T-helper 1 cell treated with Interleukin-12 subunit alpha and Interleukin-12 subunit beta and Interleukin-4 antibody, amounts not matched to agents 30 ng/mL and 1 ng/mL, for 36 hours (primary cell): ENCODE results near the gene RPL28. TPM values are rescaled to one million over a fixed set of nuclear protein-coding genes. Genes with fewer than 3 reads are reported as not detected.

ENCODE experiments used
- intact Hi-C: fragments of 100-400 bp; cut with micrococcal nuclease; formaldehyde crosslinking; loops from one replicate; pipeline ENCODE4 v1.15.1; 2024
- total RNA-seq: library from RNA; stranded (reverse); gene quantifications from 2 replicates; pipeline ENCODE4 v1.2.3, GENCODE V29; 2022

The RPL28 gene
- total RNA-seq = 2,242 and 2,308 TPM in 2 replicates

DNA sequence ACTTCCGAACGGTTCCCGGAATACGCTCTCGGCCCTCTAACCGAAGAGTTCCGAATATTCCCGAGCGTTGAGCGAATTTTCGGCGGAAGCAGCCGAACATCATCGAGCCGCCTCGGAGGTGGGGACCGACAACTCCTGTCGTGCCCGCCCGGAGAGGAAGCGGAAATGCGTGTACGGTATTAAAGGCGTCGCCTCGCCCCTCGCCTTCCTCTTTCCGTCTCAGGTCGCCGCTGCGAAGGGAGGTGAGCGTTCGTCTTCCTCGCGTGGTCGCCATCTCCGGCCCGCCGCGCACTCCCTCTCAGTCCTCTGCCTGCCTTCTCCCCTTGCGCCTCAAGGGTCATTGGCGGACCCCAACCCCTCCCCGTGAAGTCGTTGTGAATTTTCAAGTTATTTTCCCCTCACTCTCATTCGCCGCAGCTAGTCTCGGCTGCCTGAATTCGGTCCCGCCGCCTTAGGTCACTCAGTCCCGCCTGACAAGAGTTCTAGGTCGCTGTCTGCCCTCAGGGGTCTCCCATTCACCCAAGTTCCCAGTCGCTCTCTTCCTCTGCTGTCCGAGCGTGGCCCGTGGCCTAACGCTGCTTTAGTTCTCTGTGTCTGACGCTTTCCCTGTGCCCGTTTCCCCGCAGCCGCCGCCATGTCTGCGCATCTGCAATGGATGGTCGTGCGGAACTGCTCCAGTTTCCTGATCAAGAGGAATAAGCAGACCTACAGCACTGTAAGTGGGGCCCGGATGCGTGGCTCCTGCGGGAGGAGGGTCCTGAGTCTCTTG lies at the start of gene RPL28:
Gene RPL28, plus strand, starts transcription at position 209 of the 769 bp plus-strand sequence. Its CDS starts 426 bp downstream, at position 635.
- intact Hi-C loops = loop anchor here (1.0 to 10.0 kb wide), 16 partner anchors 22 to 921 kb away; partner anchors contain the start of genes COX6B2, FIZ1, HSPBP1 and ISOC2

DNA sequence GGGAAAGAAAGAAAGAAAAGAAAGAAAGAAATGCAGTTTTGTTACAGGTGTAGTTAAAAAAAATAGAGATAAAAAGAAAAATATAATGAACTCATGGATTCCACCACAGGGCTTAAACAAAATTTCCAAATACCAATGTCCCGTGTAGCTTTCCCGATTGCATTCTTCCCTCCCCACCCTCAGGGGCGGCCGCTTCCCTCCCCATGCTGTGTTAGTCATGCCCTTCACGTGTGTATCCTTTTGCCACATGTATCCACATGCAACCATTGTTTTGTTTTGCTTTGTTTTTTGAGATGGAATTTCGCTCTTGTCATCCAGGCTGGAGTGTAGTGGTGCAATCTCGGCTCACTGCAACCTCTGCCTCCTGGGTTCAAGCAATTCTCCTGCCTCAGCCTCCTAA lies 49.6 kb upstream of the RPL28 start:
- intact Hi-C loops = no loop called here

DNA sequence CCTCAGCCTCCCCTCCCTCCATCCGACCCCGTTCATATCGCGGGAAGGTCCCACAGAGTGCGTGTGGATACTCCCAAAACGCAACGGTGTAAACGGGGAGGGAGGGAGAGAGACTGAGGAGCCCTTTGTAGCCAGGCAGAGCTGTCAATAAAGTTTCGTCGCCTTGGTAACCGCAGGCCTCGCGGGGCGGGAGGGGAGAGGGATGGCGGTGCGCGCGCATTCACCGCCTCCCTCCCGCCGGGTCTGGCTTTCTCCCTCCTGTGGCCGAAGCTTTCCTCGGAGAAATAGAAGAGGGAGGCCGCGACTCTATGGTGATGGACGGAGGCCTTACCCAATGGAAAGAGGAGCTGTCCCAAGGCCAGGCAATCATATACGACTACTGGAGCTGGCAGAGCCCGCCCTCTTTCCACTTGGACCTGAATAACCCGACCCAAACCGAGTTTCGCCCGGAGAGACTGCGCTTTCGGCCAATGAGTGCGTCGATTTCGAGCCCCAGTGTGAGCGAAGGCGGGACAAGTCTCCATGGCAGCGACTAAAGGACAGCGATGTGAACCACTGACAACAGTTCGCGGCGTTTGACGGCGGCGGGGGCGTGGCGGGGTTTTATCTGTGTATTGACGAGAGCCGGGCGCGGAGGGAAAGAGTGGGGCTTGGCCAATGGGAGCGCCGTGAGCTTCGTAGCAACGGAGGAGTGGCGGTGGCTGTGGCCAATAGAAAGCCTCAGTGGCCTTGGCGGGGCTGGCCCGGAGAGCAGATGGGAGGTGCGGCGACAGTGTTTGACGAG lies 46.4 kb upstream of the RPL28 start, which contains the start of gene KMT5C:
Gene KMT5C, plus strand, starts transcription at position 772 of the 784 bp plus-strand sequence. CDS start 2,061 bp downstream, outside the sequence.
- intact Hi-C loops = loop anchor here (1.0 to 2.0 kb wide), 19 partner anchors 15 to 1202 kb away; partner anchors contain the start of genes CNOT3, COX6B2, FIZ1 and HSPBP1

DNA sequence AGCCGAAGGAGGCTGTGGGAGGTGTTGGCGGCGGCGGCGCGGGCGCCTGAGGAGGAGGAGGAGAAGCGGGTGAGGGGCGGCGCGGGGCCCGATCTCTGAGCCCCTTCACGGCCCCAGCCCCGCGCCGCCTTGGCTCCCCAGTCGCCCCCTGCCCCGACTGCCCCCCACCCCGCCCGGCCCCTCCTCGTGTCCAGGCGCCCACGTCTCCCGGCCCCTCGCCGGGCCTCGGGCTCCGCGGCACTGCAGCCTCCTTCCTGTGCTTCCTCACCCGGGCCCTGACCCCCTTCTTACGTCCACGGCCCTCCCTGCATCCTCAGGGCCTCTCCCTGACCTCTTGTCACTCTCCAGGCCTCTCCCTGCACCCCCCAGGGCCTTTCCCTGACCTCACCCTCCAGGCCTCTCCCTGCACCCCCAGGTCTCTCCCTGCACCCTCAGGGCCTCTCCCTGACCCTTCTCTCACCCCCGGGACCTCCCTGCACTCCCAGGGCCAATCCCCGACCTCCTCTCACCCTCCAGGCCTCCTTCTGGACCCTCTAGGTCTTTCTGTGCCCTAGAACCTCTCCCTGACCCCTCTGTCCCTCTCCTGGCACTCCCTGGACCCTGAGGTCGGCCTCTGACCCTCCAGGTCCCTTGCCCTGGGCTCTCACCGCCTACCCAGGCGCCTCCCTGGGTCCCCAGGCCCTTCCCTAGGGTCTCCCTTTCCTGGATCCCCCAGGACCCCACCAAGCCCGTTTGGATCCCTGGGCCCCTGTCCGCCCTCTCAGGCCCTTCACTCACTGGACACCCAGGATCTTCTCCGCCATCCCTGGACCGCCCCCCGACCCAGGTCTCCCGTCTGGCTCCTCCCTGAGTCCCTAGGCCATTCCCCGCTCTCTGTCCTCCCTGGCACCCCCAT lies 45.6 kb upstream of the RPL28 start:
- intact Hi-C loops = loop anchor here (1.0 to 2.0 kb wide), 19 partner anchors 14 to 1203 kb away; partner anchors contain the start of genes CNOT3, COX6B2, FIZ1 and HSPBP1

DNA sequence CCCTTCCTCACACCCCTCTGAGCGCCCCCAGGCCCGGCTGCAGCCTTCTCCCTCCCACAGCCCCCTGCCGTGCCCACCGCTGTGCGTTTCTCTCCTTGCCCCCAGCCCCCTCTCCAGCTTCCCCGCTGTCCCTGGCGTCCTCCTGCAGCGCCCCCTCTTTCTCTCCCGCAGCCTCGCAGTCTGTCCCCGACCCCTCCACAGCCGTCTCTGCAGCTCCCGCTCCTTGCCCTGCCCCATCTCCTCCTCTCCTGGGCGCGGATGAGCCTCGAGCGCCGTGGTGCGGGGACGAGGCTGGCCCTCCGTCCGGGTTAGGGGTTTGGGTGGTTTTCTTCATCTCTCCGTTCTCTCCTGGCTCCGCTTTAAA lies 45.0 kb upstream of the RPL28 start:
- intact Hi-C loops = no loop called here

DNA sequence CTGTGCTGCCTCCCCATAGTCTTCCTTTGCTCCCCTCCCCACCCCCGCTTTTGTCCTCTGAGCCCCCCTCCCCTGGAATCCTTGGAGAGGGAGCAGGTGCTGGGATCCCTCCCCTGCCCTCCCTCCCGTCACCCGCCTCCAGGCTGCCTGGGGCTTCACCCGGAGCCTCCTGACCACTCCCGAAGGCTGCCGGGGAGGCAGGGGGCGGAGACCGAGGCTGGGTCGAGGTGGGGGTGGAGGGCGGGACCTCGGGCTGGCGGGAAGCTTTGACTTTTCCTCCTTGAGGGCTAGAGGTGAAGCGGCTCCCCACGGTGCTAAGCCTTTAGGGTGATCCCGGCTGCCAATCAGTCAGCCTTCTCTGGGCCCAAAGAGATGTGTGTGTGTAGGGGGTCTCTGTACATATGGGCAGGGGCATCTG lies 44.6 kb upstream of the RPL28 start:
- intact Hi-C loops = no loop called here

DNA sequence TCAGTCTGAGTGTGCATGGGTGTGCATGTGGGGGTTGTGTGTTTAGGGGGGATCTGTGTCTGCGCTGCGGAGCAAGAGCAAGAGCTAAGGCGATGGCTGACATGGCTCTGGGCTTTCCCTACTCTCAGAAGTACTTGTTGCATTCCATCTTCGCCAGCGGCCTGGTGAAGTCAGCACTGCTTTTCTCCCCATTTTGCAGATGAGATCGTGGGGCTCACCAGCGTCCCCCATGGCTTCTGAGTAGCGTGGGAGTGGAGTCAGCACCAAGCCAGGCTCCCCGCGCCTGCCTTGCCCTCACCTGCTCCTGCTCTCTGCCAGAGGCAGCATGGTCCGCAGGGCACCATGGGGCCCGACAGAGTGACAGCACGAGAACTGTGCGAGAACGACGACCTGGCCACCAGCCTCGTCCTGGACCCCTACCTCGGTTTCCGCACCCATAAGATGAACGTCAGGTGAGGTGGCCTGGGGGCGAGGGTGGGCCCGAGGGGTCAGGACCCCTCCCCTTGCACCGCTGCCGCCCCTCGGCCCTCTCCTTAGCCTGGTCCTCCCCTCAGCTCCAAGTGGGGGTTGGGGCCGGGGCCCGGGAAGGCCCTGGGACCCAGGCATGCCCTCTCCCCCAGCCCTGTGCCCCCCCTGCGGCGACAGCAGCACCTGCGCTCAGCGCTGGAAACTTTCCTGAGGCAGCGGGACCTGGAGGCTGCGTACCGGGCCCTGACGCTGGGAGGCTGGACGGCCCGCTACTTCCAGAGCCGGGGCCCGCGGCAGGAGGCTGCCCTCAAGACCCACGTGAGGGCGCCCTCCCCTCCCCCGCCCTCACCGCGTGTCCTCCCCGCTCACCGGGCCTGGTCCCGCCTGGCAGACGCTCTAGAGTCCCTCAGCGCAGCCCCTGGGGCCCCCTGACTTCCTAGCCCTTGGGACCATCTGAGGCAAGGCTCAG lies 43.9 kb upstream of the RPL28 start:
- intact Hi-C loops = no loop called here

DNA sequence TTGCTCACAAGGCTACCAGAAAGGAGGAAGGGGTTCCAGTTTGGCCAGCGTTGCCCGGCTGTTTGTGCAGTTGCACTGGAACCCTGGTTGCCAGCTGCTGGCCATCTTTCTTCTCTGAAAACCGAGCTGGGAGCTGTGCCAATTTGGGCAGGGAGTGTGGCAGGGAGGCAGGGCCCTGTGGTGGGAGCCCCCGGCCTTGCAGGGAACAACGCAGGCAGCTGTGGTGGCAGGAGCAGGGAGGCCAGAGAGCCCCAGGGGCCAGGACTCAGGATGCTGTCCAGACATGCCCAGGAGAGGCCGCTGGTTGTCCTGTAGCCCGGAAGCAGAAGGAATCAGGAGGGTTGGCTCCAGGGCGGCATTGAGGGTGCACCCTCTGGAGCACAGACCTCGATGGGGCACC lies 41.3 kb upstream of the RPL28 start:
- intact Hi-C loops = no loop called here

DNA sequence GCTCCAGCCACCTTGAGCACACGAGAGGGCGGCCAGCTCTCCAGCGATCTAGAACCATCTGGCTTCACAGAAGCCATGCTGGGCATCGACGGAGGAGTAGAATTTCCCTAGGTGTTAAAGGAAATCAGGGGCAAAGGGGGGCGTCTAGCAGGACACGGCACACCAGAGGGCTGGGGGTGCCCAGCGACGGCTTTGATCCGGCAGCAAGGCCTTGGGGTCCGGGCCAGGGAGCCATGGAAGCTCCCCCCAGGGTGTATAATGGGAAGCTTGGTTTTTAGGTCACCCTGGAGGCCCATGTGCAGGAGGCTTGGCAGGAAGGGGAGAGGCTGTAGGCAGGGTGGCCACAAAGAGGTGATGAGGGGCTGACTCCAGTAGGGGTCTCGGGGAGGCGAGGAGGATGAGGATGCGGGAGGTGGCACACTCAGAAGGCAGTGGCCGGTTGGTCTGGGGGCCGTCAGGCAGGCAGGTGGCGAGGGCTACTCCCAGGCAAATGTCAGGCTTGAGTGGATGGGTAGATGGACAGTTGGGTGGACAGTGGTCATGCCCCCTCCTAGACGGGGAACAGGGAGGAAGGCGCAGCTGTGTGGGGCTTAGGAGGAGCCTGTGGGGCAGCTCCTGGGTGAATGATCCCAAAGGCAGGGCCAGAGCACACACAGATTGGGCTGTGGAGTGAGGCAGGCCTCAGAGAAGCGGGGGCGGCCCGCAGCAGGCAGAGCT lies 40.5 kb upstream of the RPL28 start:
- intact Hi-C loops = no loop called here

DNA sequence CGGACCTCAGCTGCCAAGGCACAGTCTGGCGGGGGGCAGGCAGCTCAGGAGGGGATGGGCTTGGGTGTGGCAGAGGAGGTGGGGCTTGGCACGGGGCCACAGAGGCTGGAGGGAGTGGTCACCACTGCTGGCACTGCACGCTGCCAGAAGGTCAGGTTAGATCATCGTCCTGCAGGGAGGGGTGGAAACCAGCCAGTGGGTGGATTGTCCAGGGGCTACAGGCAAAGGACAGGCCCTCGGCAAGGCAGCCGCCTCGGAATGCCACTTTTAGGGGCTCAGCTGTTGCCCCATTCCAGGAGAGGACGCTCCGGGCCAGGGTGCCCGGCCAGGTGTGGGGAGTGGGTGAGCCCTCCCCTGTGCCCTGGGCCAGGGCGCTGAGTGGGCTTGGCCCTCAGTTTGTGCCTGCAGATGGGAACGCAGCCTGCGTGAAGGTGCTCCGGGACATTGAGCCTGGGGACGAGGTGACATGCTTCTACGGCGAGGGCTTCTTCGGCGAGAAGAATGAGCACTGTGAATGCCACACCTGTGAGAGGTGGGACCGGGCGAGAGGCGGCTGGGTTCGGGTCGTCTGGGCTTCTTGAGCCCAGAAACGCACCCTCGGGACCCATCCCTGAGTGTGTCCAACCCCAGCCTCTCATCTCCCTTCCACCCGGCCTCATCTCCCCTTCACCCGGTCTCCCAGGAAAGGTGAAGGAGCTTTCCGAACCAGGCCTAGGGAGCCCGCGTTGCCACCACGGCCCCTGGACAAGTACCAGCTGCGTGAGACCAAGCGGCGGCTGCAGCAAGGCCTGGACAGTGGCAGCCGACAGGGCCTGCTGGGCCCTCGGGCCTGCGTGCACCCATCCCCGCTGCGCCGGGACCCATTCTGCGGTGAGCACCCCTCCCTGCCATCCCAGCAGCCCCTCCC lies 39.7 kb upstream of the RPL28 start:
- intact Hi-C loops = no loop called here

DNA sequence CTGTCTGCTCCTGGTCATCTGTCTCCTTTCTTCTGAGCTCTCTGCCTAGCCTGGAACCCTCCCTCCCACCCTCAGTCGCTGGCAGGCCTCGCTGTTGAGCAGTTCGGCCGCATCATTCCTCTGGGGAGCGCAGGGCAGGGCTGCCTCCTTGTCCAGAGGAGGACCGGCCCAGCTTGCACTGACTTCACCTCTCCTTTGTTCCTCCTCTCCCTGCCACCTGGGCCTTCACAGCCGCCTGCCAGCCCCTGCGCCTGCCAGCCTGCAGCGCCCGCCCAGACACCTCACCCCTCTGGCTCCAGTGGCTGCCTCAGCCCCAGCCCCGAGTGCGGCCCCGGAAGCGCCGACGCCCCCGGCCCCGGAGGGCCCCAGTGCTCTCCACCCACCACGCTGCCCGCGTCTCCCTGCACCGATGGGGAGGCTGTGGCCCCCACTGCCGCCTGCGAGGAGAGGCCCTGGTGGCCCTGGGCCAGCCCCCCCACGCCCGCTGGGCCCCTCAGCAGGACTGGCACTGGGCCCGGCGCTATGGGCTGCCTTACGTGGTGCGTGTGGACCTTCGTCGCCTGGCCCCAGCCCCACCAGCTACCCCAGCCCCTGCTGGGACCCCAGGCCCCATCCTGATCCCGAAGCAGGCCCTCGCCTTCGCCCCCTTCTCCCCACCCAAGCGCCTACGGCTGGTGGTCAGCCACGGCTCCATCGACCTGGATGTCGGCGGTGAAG lies 38.8 kb upstream of the RPL28 start:
- intact Hi-C loops = no loop called here

DNA sequence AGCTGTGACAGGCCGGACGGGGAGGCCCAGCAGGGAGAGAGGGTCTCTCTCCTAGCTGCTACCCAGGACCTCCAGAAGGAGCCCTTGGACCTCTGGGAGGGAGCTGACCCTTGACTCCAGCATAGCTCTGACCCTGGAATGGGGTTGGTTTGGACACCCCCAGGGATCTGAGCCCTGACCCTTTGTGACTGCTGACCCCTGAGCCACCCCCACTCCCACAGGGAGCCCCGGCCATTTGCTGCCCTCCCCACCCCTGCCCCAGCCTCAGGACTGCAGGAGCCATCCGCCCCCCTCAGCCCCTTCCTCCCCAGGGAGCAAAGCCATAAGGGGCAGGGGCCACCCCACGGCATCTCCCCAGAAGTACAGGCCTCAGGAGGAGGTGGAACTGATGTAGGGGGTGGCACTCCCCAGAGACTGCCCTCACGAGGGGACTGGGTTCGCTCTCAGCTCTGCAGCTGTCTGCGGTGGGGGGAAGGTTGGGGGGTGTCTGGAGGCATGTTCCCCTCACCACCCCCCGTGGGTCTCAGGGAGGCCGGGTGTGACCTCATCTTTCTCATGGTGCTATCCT lies 38.2 kb upstream of the RPL28 start:
- intact Hi-C loops = no loop called here

DNA sequence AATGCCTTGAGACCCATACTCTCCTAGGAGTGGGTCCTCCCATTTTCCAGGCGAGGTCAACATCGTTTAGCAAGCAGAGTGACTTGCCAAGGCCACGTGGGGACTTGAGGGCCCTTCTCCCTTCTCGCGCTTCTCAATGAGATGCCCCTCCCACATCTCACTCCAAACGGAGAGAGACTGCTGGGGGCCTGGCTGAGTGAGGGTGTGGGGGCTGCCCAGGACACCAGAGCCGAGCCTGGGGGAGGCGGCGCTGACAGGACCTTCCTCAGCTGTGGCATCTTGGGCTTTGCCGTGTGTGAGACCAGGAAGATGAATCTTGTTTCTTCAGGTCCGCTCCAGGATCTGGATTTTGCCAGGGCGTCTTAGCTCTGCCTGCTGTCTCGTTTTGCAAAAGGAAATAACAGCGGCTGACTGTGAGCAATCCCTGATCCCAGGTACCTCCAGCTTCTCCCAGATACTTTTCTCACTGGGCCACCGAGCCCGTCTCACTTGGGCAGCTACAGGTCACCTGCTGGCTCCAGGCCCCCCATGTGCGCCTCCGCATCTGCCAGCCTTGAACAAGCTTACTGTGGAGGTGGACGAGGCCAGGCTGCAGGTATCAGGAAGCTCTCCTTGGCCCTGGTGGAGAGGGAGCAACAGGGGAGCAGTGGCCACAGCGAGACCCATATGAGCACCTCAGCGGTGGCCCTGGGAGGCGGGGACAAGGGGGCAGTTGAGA lies 37.3 kb upstream of the RPL28 start:
- intact Hi-C loops = no loop called here

DNA sequence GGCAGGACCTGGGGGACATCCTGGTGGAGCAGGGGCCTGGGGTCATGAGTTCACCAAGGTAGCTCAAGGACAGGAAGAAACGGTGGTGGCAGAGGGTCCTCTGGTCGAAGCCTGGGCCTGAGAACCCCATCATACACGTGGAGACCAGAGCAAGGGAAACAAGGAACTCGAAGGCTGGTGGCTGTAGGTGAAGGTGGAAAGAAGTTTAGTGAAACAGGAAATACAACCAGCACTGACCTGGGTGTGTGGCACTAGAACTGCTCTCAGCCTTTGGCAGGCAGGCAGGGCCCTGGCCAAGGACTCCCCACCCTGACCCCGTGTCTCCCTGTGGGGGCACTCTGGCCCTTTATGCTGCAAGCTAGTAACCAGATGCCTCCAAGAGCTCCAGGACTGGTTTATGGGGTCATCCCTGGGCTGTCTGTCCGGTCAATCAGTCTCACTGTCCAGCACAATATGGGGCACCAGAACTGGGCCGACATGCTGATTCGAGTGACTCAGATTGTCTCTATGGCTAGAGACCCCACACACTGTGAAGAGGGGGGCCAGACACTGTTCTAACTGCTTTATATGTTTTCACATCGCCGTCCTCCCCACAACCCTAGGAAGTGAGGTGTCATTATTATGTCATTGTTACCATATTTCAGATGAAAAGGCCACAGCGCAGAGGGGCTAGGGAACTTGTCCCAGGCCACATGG lies 35.0 kb upstream of the RPL28 start:
- intact Hi-C loops = loop anchor here (5.0 kb wide), 1 partner anchor 268 kb away; no protein-coding TSS in a partner anchor

DNA sequence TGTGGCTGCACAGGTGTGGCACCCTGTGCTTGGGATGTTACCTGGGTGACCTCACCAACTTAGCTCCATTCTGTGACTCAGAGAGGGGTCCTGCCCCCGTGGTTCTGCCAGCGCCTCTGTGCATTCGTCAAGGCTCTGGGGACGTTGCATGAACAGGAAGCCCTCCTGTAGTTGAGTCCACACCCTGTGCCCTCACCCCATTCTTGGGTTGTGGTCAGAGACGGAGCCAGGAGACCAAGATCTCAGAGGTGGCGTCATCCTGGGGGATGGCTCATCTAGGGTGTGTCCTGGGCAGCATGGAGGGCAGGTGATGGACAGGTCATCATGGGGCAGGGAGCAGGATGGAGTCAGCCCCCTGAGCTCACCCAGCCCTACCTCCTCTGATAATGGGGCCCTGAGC lies 33.7 kb upstream of the RPL28 start:
- intact Hi-C loops = loop anchor here (5.0 kb wide), 1 partner anchor 270 kb away; no protein-coding TSS in a partner anchor
